ENCODE results near the gene SLIT1. TPM values are rescaled to one million over a fixed set of nuclear protein-coding genes. Genes with fewer than 3 reads are reported as not detected.

Gene SLIT1
- 0.11 TPM in 1 of 2 replicates, not detected in the other for total RNA-seq (2014; rRNA removed; shearing (Covaris generic))
- polyA plus RNA-seq (2015; cell fraction: cytosol; rRNA removed), result 0.01 and 0.10 TPM in 2 replicates
- polyA plus RNA-seq (2015; cell fraction: nucleus; rRNA removed), result 0.03 and 0.12 TPM in 2 replicates

DNA sequence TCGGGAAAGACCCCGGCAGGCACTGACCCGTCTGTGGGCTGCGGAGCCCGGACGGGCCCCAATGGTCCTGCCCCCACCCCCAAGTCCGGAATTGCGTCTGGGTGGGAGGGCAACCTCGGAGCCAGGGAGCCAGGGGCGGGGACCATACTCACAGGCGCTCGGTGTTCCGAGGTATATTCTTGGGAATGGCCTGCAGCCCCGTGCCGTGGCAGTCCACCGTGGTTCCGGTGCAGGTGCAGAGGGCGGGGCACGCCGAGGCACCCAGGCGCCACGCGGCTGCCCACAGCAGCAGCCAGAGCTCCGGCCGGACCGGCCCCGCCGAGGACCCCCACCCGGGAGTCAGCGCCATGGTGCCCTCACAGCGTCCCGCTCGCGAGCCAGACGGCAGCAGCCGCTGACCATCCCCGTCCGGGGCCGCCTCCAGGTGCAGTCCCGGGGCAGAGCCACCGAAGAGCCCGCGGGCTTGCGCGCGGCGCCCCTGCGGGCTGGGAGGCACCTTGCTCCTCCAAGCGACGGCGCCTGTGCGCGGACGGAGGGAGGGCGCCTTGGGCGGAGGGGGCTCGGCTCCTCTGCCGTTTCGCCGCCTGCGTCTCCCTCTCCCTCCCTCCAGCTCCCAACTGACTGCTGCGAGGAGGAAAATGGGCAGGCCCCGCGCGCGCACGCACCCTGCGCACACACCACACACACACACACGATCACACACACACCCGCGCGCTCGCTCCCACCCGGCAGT lies at the start of gene SLIT1:
SLIT1 (minus strand) TSS at position 634 of the 733 bp plus-strand sequence; CDS start at position 349, 285 bp downstream.
- DNase-seq (ENCODE audit: low read depth, low spot score), result no peak
- in situ Hi-C loops (cut with HindIII; ENCODE audit: low pct_unique_long_range_greater_than_20kb, low sequenced_read_pairs), result no loop called here

DNA sequence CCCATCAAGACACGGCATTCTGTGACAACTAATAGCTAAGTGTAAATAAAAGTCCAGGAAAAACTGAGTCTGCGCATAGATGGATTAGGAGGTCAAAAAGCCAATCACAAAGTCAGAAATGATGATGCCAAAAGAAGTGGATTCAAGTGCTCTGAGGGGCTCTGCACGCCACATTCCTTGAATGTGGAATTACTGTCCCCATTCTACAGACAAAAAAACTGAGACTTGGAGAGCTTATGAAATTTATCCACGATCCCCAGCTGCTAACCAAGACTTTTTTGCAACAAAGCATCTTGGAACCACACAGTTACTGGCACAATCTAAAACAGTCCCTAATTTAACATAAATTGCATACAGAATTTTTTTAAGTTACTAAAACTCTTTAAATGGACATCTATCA lies 49.6 kb upstream of the SLIT1 start:
- DNase-seq (ENCODE audit: low read depth, low spot score), result no peak
- in situ Hi-C loops (cut with HindIII; ENCODE audit: low pct_unique_long_range_greater_than_20kb, low sequenced_read_pairs), result no loop called here

DNA sequence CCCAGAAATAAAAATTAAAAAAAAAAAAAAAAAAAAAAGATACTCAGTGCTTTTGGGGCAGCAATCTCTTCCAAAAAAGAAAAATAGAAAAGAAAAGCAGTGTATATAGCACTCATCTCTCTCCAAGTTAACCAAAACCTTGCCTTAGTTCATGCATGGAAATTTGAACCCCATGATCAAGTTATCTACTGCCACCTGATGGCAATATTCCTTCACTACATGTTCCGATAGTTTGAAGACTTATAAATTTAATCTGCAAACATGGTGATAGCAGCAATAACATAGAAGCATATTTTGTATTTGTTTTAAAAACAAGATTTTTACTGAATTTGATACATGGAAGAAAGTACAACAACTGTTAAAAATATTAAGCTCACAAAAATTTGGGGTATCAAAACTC lies 48.6 kb upstream of the SLIT1 start:
- in situ Hi-C loops (cut with HindIII; ENCODE audit: low pct_unique_long_range_greater_than_20kb, low sequenced_read_pairs), result no loop called here
- peak; percentile 57 for DNase-seq (ENCODE audit: low read depth, low spot score)

DNA sequence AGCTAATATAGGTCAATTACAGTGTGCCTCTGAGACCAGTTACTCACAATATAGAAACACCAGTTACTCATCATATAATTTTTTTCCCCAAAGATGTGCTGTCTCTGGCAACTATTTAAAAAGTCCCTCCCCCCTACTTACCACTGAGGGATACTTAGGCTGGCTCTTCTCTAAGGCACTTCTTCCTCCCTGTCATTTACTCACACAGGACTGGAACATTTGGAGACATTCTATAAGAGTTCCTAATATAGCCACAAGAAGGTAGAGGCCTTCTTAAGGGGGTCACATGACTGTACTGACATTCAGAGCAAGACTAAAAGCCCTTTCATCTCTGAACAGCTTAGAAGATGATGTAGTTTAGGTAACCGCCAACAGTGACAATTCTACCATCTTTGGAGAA lies 44.4 kb upstream of the SLIT1 start:
- peak; percentile 28 for DNase-seq (ENCODE audit: low read depth, low spot score)
- in situ Hi-C loops (cut with HindIII; ENCODE audit: low pct_unique_long_range_greater_than_20kb, low sequenced_read_pairs), result no loop called here

DNA sequence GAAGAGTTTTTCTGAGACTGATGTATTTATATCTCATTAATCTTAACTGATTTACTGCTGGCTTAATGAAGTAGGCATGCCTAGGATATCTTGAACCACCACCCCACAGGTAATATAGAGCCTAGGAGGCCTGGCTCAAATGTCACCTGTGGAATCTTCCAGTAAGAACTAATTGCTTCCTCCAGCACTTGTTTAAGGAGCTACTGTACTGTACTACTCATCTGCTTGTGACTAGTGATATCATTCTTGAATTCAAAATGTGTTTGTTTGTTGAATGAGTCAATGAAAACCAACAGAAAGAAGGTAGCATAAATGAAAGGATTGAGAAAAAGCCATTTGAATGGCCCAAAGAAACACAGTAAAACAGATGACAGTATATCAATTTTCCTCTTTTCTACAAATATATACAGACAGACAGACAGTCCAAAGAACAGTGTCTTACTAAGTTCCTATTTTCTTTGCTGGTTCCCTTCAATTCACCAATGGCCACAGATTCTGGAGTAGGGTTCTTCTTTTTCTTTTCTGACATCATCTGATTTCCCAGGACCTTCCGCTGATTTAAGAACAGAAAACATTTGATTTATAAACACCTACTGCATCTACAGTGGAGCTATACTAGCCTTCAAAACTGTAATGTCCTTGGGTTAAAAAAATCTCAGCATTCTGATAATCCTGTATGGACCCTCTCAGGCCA lies 43.7 kb upstream of the SLIT1 start:
- in situ Hi-C loops (cut with HindIII; ENCODE audit: low pct_unique_long_range_greater_than_20kb, low sequenced_read_pairs), result no loop called here
- peak; percentile 21 for DNase-seq (ENCODE audit: low read depth, low spot score)

DNA sequence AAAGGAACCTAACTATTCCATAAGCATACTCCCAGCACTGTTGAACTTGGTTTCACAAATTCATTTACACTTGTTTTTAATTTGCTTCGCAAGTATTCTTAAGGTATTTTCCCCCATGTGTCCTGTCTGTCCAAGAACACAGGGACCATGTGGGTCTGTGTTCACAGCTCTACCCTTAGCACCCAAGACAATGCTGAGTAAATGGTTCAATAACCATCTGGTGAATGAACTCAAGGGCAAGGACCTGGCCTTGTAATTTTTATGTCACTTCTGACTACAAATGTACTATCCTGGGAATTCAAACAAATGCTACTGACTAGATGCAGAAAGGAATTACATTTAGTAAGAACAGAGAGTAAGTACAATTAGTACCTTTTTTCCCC lies 43.0 kb upstream of the SLIT1 start:
- no peak for DNase-seq (ENCODE audit: low read depth, low spot score)
- in situ Hi-C loops (cut with HindIII; ENCODE audit: low pct_unique_long_range_greater_than_20kb, low sequenced_read_pairs), result no loop called here

DNA sequence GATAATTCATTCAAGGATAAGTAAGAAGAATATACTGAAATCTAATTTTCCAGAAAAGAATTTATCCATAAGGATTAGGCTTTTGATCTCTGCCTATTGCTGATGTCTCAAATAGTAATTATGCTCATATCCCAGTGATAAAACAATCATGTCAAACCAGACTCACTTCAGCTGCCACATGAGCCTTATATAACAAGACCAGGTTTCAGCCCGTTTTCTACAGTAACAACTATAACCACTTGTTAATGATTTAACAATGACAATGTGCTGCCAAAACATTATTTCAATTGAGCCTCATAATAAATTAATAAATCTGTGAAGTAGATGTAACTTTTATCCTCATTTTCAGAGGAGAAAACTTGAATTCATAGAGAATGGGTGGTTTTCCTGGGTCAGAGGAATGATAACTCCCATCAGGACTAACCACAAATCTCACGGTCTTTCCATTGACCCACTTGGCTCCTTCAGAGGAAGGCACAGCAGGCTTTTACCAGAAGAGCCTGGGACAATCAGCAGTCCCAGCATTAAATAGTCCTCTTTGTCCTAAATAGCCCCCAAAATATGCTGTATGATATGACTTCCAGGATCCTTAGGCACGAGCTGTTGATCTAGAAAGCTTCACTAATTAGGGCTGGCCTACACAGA lies 42.5 kb upstream of the SLIT1 start:
- in situ Hi-C loops (cut with HindIII; ENCODE audit: low pct_unique_long_range_greater_than_20kb, low sequenced_read_pairs), result no loop called here
- no peak for DNase-seq (ENCODE audit: low read depth, low spot score)

DNA sequence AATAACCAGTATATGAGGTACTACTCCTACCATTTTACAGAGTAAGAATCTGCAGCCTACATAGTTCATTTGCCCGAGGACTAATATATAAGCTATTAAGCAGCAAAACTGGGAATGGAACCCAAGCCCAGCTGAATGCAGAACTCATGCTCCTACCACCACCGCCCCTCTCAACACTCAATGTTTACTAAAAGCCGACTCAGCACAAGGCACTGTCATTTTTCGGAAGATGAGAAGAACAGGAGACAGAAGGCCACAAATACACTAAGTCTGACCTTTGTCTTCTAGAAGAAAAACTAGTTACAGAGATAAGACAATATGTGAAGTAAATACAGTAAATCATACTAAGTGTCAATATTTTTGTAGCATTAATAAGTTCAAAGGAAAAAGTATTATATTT lies 40.6 kb upstream of the SLIT1 start:
- DNase-seq (ENCODE audit: low read depth, low spot score), result no peak
- in situ Hi-C loops (cut with HindIII; ENCODE audit: low pct_unique_long_range_greater_than_20kb, low sequenced_read_pairs), result no loop called here

DNA sequence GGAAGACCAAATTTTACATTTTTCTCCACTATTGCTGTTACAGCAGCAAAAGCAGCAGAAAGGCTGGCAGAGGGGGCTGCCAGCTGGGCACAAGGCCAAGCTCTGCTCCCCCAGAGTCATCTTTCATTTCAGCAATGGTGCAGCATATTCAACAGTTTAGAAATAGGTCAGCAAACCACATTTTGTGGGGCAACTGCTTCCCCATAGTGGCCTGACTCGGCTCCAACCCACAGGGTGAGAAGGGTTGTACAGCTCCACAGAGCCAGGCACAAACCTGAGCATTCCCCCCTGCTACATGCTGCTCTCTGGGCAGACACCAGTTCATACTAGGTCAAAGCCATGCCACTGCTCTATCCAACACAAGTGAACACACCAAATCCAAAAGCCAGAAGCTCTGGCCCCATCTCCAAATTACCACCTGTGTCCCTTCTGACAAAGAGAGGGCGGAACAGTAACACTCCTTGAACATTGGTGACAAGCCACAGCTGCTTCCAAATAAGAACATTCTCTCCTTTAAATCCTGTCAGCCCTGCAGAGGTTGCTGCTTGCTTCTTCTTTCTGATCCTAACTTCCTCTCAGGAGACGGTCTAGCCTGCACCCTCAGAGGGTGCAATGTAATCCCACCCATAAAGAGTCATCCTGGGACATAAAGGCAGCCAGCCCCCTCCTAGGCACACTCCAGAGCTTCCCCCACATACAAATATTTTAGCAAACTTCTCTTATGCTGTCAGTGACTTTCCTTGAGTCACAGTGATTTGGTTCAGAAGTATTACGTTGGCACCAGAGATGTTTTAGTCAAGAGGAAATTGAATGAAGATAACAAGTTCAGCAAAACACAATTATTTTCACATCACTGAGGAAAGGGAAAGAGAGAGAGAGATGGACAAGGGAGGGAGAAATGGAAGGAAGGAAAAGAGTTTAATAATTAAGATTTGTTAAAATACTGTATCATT lies 39.0 kb upstream of the SLIT1 start:
- DNase-seq (ENCODE audit: low read depth, low spot score), result no peak
- in situ Hi-C loops (cut with HindIII; ENCODE audit: low pct_unique_long_range_greater_than_20kb, low sequenced_read_pairs), result no loop called here

DNA sequence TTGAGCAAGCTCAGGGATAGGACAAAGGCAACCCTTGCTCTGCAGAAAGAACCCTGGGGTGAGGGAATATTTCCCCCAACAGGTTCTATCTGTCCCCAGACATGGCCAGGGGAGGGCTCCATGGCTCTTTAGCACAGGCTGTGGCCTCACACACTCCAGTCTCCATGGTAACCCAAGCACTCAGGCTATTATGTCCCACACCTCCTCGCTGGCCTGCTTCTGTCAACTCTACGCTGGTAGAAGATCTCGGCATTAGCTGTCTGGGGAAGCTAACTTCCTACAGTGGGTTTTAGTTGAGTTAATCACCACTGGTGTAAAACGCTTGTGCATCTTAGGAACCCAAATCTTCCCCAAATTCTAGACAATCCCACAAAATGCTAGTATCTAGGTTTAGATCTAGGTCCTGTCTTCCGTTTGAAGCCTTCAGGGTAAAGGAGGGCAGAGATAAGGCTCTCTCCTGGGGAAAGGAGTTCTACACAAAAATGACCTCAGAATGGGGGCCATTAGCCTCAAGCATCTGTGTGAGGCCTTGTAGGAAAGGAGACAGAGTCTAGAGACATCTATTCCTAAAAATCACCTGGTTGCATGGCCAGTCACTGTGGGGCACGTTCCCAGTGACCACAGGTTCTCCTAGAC lies 36.7 kb upstream of the SLIT1 start:
- in situ Hi-C loops (cut with HindIII; ENCODE audit: low pct_unique_long_range_greater_than_20kb, low sequenced_read_pairs), result no loop called here
- DNase-seq (ENCODE audit: low read depth, low spot score), result no peak

DNA sequence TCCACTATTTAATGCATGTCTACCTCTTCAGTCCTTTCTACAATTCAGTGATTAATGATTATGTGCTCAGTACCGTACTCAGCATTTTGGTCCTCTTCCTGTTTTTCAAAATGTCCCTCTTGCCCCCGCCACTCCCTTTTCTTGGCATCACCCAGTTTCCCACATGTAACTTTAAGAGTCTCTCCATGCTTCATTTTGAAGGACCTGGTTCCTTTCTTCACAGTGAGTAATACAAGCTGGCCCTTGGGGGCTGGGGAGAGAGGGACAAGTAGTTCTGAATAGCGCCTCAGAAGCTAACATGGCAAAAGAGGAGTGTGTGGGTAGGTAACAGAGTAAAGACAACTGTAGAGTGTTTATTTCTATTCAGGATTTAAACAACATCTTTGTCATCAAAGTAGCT lies 34.6 kb upstream of the SLIT1 start:
- in situ Hi-C loops (cut with HindIII; ENCODE audit: low pct_unique_long_range_greater_than_20kb, low sequenced_read_pairs), result no loop called here
- DNase-seq (ENCODE audit: low read depth, low spot score), result no peak

DNA sequence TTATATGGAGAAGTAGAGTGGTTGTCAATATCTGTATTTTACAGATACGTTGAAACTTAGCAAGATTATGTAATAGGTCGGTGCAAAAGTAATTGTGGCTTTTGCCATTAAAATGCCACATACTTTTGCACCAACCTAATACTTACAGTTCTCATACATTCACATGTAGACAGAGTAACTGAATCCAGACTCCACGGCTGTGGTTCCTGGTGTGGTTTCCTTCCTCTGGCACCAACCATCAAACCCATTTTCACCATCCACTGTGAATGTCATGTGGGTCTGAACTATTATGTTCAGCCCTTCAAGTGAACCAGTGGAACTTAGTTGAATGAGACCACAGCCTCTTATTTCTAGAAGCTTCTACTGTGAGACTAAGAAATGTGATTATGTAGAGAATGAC lies 31.5 kb upstream of the SLIT1 start:
- in situ Hi-C loops (cut with HindIII; ENCODE audit: low pct_unique_long_range_greater_than_20kb, low sequenced_read_pairs), result no loop called here
- no peak for DNase-seq (ENCODE audit: low read depth, low spot score)

DNA sequence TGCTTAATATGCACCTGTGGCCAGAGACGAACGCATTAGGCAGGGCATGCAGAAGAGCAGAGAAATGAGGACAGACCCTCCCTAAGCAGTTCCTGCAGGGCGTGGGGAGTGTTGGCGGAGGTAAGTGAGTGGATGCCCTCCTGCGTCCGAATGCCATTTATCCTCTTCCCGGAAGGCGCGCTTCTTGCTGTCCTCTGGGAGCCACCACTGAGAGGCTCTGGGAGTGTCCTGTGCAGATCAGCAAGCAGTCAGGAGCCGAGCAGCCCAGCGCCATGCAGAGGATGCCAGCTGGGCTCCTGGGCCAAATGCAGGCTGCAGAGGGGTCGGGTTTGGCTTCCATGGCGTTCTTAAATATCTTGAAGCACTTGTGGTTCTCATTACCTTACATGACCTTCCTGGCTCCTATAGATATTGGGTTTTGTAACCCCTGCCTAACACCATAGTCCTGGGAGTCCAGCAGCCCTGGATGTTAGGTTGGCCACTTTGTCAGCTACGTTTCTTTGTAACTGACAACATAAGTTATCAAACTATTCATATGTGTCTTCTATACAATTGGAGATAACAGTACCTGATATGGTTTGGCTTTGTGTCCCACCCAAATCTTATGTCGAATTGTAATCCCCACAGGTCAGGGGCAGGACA lies 30.0 kb upstream of the SLIT1 start:
- DNase-seq (ENCODE audit: low read depth, low spot score), result no peak
- in situ Hi-C loops (cut with HindIII; ENCODE audit: low pct_unique_long_range_greater_than_20kb, low sequenced_read_pairs), result no loop called here

DNA sequence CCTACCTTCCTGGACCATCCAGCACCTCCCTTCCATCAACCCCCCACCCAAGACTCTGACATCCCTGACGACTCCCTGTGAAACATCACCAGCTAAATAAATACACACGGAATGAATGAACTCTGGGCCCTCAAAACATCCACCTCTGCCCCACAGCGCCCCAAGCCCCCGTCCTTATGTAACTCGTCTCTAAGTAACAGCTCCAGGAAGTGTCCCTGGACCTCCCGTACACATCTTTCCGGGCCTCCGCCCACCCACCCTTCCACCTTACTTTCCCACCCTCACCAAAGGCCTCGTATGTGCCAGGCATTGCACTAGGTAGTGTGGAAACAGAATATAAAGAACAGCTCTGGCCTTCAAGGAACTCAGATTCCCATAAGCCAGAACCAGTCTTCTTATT lies 27.7 kb upstream of the SLIT1 start:
- in situ Hi-C loops (cut with HindIII; ENCODE audit: low pct_unique_long_range_greater_than_20kb, low sequenced_read_pairs), result no loop called here
- no peak for DNase-seq (ENCODE audit: low read depth, low spot score)

DNA sequence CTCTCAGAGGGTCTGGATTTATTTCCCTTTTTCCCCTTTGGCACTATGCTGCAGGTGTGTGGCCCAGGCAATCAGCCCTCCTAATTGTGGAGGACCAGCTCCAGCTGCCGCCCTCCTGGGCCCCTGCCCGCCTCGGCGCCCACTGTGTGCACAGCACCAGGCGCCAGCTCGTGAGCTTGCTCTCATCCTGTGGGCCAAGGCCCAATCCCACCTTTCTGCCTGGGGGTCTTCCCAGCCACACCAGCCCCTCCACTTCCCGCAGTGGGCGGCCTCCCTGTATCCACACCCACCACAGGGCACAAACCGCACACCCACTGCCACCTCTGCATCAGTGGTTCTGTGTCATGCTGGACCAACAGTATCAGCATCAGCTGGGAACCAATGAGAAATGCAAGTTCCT lies 25.5 kb upstream of the SLIT1 start:
- in situ Hi-C loops (cut with HindIII; ENCODE audit: low pct_unique_long_range_greater_than_20kb, low sequenced_read_pairs), result no loop called here
- no peak for DNase-seq (ENCODE audit: low read depth, low spot score)

DNA sequence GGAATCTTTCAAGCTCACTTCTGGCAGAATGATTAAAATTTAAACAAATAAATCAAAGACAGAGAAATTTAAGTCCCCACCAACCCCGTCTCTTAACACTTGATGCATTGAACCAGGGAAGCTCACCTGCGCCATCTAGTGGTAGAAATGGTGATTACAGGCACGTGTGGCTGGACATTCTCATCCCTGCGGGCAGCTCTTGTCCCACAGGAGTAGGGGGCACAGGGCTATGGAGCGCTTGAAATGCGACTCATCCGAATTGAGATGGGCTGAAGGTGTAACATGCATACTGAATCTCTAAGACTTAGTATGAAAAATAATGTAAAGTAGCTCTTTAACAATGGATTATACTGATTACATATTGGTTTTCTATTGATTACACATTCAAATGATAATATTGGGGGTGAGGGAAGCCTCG lies 24.8 kb upstream of the SLIT1 start:
- DNase-seq (ENCODE audit: low read depth, low spot score), result peak; percentile 74
- in situ Hi-C loops (cut with HindIII; ENCODE audit: low pct_unique_long_range_greater_than_20kb, low sequenced_read_pairs), result no loop called here
